K562 (cell line): ENCODE measurements around the gene RNF135. TPM values are rescaled to one million over a fixed set of nuclear protein-coding genes. Genes with fewer than 3 reads are reported as not detected.
A peak's percentile ranks its signal among the peaks of the same experiment; 100 is the strongest.

Experiments
- ATAC-seq: fragments of 200-7000 bp; cut with Tn5 transposase; 3 replicates; pipeline ENCODE4 v1.9.1; 2020; ENCODE audit warnings: moderate library complexity
- BruUV-seq: library from RNA; stranded (reverse); fragments of 400-500 nt; replicated peaks from 2 replicates; lab custom pipeline; 2021; lab: Mats Ljungman, UMichigan
- CTCF ChIA-PET: fragments of 300-600 bp; formaldehyde crosslinking; extraction: SDS; loops from one replicate; lab custom pipeline; 2021; ENCODE audit warnings: low intra/inter-chr PET ratio; lab: Yijun Ruan, JAX
- POLR2A ChIA-PET: fragments of 300-600, 350-650 bp; sonication (Branson Sonifier 250); formaldehyde crosslinking; extraction: SDS; loops from one replicate; lab custom pipeline; 2021; ENCODE audit warnings: antibody characterized with exemption, inconsistent platforms; lab: Yijun Ruan, JAX
- DNase-seq, 4 experiments: peaks; one replicate each; pipeline versions ENCODE4 v3.0.0 to v3.0.0-alpha.2; 2011 to 2018; ENCODE audit warnings: low spot score in 3 of 4, mixed read lengths in 3 of 4; ENCODE audit errors: extremely low read depth in 1 of 4
- FAIRE-seq: peaks from 2 replicates; lab custom pipeline; 2011; peaks lifted over from hg19 to GRCh38; lab: Jason Lieb, UNC
- H2AFZ ChIP-seq: 2 replicates; pipeline ENCODE4 v1.6.0; 2011; ENCODE audit warnings: low read depth, low read length, control low read depth, inconsistent platforms
- H3K27ac ChIP-seq: fragments of 200-600 bp; 3 replicates; pipeline ENCODE4 v1.8.0; 2011; ENCODE audit warnings: low read depth, mild to moderate bottlenecking, control low read depth, inconsistent platforms, low read length, moderate library complexity, mixed read lengths; ENCODE audit errors: extremely low read depth
- H3K27me3 ChIP-seq, 2 experiments: fragments of 300-600 bp in 1 of 2; 2 replicates in 1 of 2; 3 replicates in 1 of 2; pipeline versions ENCODE4 v1.6.0 to v1.8.0; 2011; ENCODE audit warnings: inconsistent platforms in 2 of 2, low read length in 2 of 2, mild to moderate bottlenecking in 1 of 2, mixed read lengths in 1 of 2, moderate library complexity in 1 of 2; ENCODE audit not compliant: control insufficient read depth in 2 of 2, insufficient read depth in 2 of 2
- H3K36me3 ChIP-seq: fragments of 300-600 bp; 3 replicates; pipeline ENCODE4 v1.8.0; 2011; ENCODE audit warnings: mild to moderate bottlenecking, low read length, inconsistent platforms; ENCODE audit not compliant: control insufficient read depth, insufficient read depth
- H3K4me1 ChIP-seq, 2 experiments: fragments of 200-600 bp in 1 of 2; replicated peaks in 1 of 2; 2 replicates in 1 of 2; 3 replicates in 1 of 2; pipeline versions ENCODE4 v1.5.1 to v1.8.0; 2011; ENCODE audit warnings: inconsistent platforms in 2 of 2, low read length in 2 of 2, mild to moderate bottlenecking in 1 of 2, mixed read lengths in 1 of 2, moderate library complexity in 1 of 2; ENCODE audit not compliant: control insufficient read depth in 2 of 2, insufficient read depth in 2 of 2
- H3K4me2 ChIP-seq: 2 replicates; pipeline ENCODE4 v1.6.1; 2011; ENCODE audit warnings: low read length, control low read depth, inconsistent platforms, mixed read lengths; ENCODE audit not compliant: insufficient read depth
- H3K4me3 ChIP-seq: fragments of 200-600 bp; sonication (generic), shearing (Covaris generic); 2 replicates; pipeline ENCODE4 v1.5.1; 2016; ENCODE audit warnings: control low read depth, inconsistent platforms
- H3K79me2 ChIP-seq: fragments of 200-600 bp; 3 replicates; pipeline ENCODE4 v1.8.0; 2011; ENCODE audit warnings: low read length, inconsistent platforms; ENCODE audit not compliant: control insufficient read depth, insufficient read depth
- H3K9ac ChIP-seq, 2 experiments: 2 replicates each; pipeline versions ENCODE4 v1.6.0 to v1.6.1; 2011; ENCODE audit warnings: low read depth in 2 of 2, low read length in 2 of 2, control low read depth in 1 of 2, inconsistent platforms in 1 of 2, mild to moderate bottlenecking in 1 of 2, mixed read lengths in 1 of 2; ENCODE audit not compliant: insufficient read depth in 1 of 2
- H3K9me1 ChIP-seq: one replicate; pipeline ENCODE4 v1.6.0; 2011; ENCODE audit warnings: inconsistent platforms, mild to moderate bottlenecking, low read length, moderate library complexity; ENCODE audit not compliant: control insufficient read depth, insufficient read depth
- H3K9me3 ChIP-seq: replicated peaks from 2 replicates; pipeline ENCODE4 v1.5.1; 2011; ENCODE audit warnings: low read depth, low read length, inconsistent platforms; ENCODE audit not compliant: control insufficient read depth, insufficient read depth
- H4K20me1 ChIP-seq: replicated peaks from 2 replicates; pipeline ENCODE4 v1.6.1; 2011; ENCODE audit warnings: low read length, inconsistent platforms, mixed read lengths; ENCODE audit not compliant: control insufficient read depth, insufficient read depth
- ARID3A ChIP-seq: IDR thresholded peaks from 2 replicates; pipeline ENCODE4 v1.6.1; 2012; ENCODE audit warnings: low read depth, low read length, improper control_type of control experiment, borderline replicate concordance
- CEBPB ChIP-seq: fragments of 450-650 bp; IDR thresholded peaks from 2 replicates; pipeline ENCODE4 v1.6.1; 2016; ENCODE audit warnings: missing genetic modification characterization, missing compliant biosample characterization
- IRF2 ChIP-seq: sonication (generic); formaldehyde crosslinking; IDR thresholded peaks from 2 replicates; pipeline ENCODE4 v1.8.1; 2022; ENCODE audit warnings: mild to moderate bottlenecking, missing genetic modification reagents
- ZNF830 ChIP-seq: fragments of 250-450 bp; sonication (Bioruptor Pico); IDR thresholded peaks from 2 replicates; pipeline ENCODE4 v1.5.0; 2021; ENCODE audit warnings: mild to moderate bottlenecking
- WGBS: fragments of 100-300 bp; shearing (Covaris generic); methylation state at CpG from one replicate; pipeline ENCODE4 v1.1.6; 2016; ENCODE audit warnings: low coverage, mixed read lengths; ENCODE audit not compliant: insufficient coverage; ENCODE audit errors: missing lambda C conversion rate; 5-methylcytosine and 5-hydroxymethylcytosine counted together
- in situ Hi-C: fragments of 300-500 bp; cut with MboI; formaldehyde crosslinking; loops from 4 replicates; pipeline ENCODE4 v1.15.0; 2018; ENCODE audit warnings: inconsistent platforms, mixed read lengths
- intact Hi-C: fragments of 100-400 bp; cut with micrococcal nuclease; formaldehyde crosslinking; loops from 2 replicates; pipeline ENCODE4 v1.14.2; 2022
- polyA plus RNA-seq, 8 experiments: library from polyadenylated mRNA; depleted of rRNA in 4 of 8; stranded (reverse) in 5 of 8; unstranded in 3 of 8; fragments of >200 nt; fragmentation: Nextera tagmentation in 2 of 8; fragmentation: Illumina TruSeq in 1 of 8; extraction: Ambion mirVana in 2 of 8; extraction: Trizol in 1 of 8; gene quantifications; 2 replicates each; pipeline versions ENCODE4 v1.2.1 to v1.2.3, GENCODE V29; 2011 to 2014; ENCODE audit warnings: inconsistent platforms in 1 of 8, missing spikeins in 1 of 8
- total RNA-seq, 7 experiments: library from RNA; depleted of rRNA in 6 of 7; stranded (reverse); fragments of >200 nt in 6 of 7; fragmentation: Illumina TruSeq in 2 of 7; extraction: Trizol in 2 of 7; gene quantifications; 2 replicates each; pipeline versions ENCODE4 v1.2.1 to v1.2.3, GENCODE V29; 2011 to 2021; ENCODE audit warnings: low replicate concordance in 1 of 7
- TF ChIP-seq, protein P1 (sequence below), 2 experiments: fragments of 450-650 bp; formaldehyde crosslinking in 1 of 2; IDR thresholded peaks; 2 replicates each; pipeline versions ENCODE4 v1.4.0 to v1.6.1; 2014 to 2020; ENCODE audit warnings: mild to moderate bottlenecking in 2 of 2, borderline replicate concordance in 1 of 2, low read depth in 1 of 2

RNF135 gene
- total and polyA plus RNA-seq, 9 of the 15 experiments (the other 6 are each of a cell fraction or from before 2014, with no cell fraction given): 0.08 TPM; not detected in 8

- TF ChIP-seq, protein P1, sequence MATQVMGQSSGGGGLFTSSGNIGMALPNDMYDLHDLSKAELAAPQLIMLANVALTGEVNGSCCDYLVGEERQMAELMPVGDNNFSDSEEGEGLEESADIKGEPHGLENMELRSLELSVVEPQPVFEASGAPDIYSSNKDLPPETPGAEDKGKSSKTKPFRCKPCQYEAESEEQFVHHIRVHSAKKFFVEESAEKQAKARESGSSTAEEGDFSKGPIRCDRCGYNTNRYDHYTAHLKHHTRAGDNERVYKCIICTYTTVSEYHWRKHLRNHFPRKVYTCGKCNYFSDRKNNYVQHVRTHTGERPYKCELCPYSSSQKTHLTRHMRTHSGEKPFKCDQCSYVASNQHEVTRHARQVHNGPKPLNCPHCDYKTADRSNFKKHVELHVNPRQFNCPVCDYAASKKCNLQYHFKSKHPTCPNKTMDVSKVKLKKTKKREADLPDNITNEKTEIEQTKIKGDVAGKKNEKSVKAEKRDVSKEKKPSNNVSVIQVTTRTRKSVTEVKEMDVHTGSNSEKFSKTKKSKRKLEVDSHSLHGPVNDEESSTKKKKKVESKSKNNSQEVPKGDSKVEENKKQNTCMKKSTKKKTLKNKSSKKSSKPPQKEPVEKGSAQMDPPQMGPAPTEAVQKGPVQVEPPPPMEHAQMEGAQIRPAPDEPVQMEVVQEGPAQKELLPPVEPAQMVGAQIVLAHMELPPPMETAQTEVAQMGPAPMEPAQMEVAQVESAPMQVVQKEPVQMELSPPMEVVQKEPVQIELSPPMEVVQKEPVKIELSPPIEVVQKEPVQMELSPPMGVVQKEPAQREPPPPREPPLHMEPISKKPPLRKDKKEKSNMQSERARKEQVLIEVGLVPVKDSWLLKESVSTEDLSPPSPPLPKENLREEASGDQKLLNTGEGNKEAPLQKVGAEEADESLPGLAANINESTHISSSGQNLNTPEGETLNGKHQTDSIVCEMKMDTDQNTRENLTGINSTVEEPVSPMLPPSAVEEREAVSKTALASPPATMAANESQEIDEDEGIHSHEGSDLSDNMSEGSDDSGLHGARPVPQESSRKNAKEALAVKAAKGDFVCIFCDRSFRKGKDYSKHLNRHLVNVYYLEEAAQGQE (IDR thresholded peaks at IDR 0.05; ENCODE audit: borderline replicate concordance): 0 out of 2 replicates have a peak, but pooled peaks have one; percentile 12
- TF ChIP-seq, protein P1 (CRISPR knock-in tag; IDR thresholded peaks at IDR 0.05; ENCODE audit: low read depth): no peak
Measured at GRCh38 chr17:30992551-30992950, 21.7 kb downstream of the RNF135 start (continued).

DNA sequence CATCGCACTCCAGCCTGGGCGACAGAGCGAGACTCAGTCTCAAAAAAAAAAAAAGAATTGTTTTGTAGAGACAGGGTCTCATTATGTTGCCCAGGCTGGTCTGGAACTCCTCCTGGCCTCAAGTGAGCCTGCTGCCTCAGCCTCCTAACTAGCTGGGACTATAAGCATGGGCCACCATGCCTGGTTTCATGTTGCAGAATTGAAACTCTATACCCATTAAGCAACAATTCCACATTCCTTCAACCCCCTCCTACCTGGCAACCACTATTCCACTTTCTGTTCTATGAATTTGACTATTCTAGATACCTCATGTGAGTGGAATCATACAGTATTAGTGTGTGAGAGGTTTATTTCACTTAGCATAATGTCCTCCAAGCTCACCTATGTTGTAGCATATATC is 24.5 kb downstream of the RNF135 start:
- peaks cover 8 to 21% of the 10 kb centered on the region in 2 experiments; a peak in 3 of 5 replicates for H3K27me3 ChIP-seq
- TF ChIP-seq CEBPB (tag) (peak; percentile 79), IRF2 (CRISPR knock-in tag) (no peak), ZNF830 (no peak), ARID3A (no peak)
- no peaks in the 10 kb centered on the region for H3K79me2 ChIP-seq
- BruUV-seq: no TSS peak
- no CpG with 5 or more reads among the region's 3 CpGs for WGBS
- H3K4me1 ChIP-seq: no peaks in the 10 kb centered on the region
- DNase-seq (no peak), FAIRE-seq (no peak), ATAC-seq (no peak)
- no peak overlapping the region for H3K9ac ChIP-seq
- no peak overlapping the region for H3K4me3 ChIP-seq
- no peak overlapping the region for H2AFZ ChIP-seq
- in situ Hi-C loops: no loop called here
- H3K9me3 ChIP-seq: no peaks in the 10 kb centered on the region
- no peaks in the 10 kb centered on the region for H3K9me1 ChIP-seq
- H3K27ac ChIP-seq: no peak overlapping the region
- intact Hi-C loops: no loop called here
- no peak overlapping the region for H3K4me2 ChIP-seq
- H3K36me3 ChIP-seq: no peaks in the 10 kb centered on the region
- ChIA-PET CTCF (no interaction called here), POLR2A (interaction anchor here (1.6 kb wide), 1 partner anchor 53 kb away, joined by 3 read pairs; no protein-coding TSS in a partner anchor)
- no peaks in the 10 kb centered on the region for H4K20me1 ChIP-seq
